GM18867 (cell line): Measurements from ENCODE around the gene COP1.
A peak's percentile ranks its signal among the peaks of the same experiment; 100 is the strongest.
"Not testable (repeated sequence)": the region's sequence is repeated elsewhere in the genome, so short reads cannot be mapped to it uniquely, and the experiment has no call there.

Experiments
- ATAC-seq: cut with Tn5 transposase; IDR thresholded peaks from one replicate; pipeline ENCODE4 v1.9.1; 2021; ENCODE audit warnings: mild to moderate bottlenecking, moderate library complexity; ENCODE audit not compliant: unreplicated experiment

COP1 gene

GRCh38 chr1:176206961-176207902 lies at the start of gene COP1:
TSS of gene COP1 (minus strand) at chr1:176207286. CDS start at chr1:176206978, 308 bp downstream.
- ATAC-seq: peak; percentile 81

- no peak for ATAC-seq
Observed at GRCh38 chr1:176252191-176252590, 45.1 kb upstream of the COP1 start.

GRCh38 chr1:176244851-176245250 lies 37.8 kb upstream of the COP1 start:
- no peak for ATAC-seq

- no peak for ATAC-seq
Observed at GRCh38 chr1:176243746-176244145, 36.7 kb upstream of the COP1 start.

GRCh38 chr1:176241385-176242015 lies 34.4 kb upstream of the COP1 start:
- ATAC-seq: no peak

GRCh38 chr1:176233657-176234056 lies 26.6 kb upstream of the COP1 start:
- not testable (repeated sequence) for ATAC-seq

GRCh38 chr1:176227579-176227978 lies 20.5 kb upstream of the COP1 start:
- ATAC-seq: no peak

- ATAC-seq: no peak
Observed at GRCh38 chr1:176225911-176226310, 18.8 kb upstream of the COP1 start.

- ATAC-seq: no peak
Observed at GRCh38 chr1:176225479-176225875, 18.4 kb upstream of the COP1 start.

GRCh38 chr1:176222196-176222595 lies 15.1 kb upstream of the COP1 start:
- ATAC-seq: no peak

- no peak for ATAC-seq
Observed at GRCh38 chr1:176220100-176220689, 13.1 kb upstream of the COP1 start.

- ATAC-seq: no peak
Observed at GRCh38 chr1:176217461-176218099, 10.5 kb upstream of the COP1 start.

GRCh38 chr1:176216031-176216430 lies 8.9 kb upstream of the COP1 start:
- no peak for ATAC-seq

GRCh38 chr1:176211396-176212165 lies 4.5 kb upstream of the COP1 start:
- ATAC-seq: no peak

GRCh38 chr1:176208034-176208433 lies 948 bp upstream of the COP1 start:
- ATAC-seq: no peak

GRCh38 chr1:176206006-176206960 lies 803 bp downstream of the COP1 start:
- ATAC-seq: peak; percentile 25

- no peak for ATAC-seq
Observed at GRCh38 chr1:176205332-176205914, 1.7 kb downstream of the COP1 start.

GRCh38 chr1:176204655-176205054 lies 2.4 kb downstream of the COP1 start:
- not testable (repeated sequence) for ATAC-seq

GRCh38 chr1:176203735-176204134 lies 3.4 kb downstream of the COP1 start:
- no peak for ATAC-seq
